HepG2 (cell line): ENCODE data around the gene ARL11. TPM values are rescaled to one million over a fixed set of nuclear protein-coding genes. Genes with fewer than 3 reads are reported as not detected.

Source experiments
- ATAC-seq: fragments of 200-7000 bp; cut with Tn5 transposase; 3 replicates; pipeline ENCODE4 v1.9.1; 2020; ENCODE audit warnings: mild to moderate bottlenecking, moderate library complexity
- BruUV-seq: library from RNA; stranded (reverse); fragments of 400-500 nt; replicated peaks from 2 replicates; lab custom pipeline; 2021; lab: Mats Ljungman, UMichigan
- CTCF ChIA-PET: fragments of 300-600 bp; formaldehyde crosslinking; extraction: SDS; loops from one replicate; lab custom pipeline; 2021; ENCODE audit warnings: low total read pairs, inconsistent platforms, low intra/inter-chr PET ratio; lab: Yijun Ruan, JAX
- POLR2A ChIA-PET: fragments of 350-600 bp; sonication (Branson Sonifier 250); formaldehyde crosslinking; loops from one replicate; lab custom pipeline; 2020; ENCODE audit warnings: antibody characterized with exemption, inconsistent platforms; lab: Yijun Ruan, JAX
- DNase-seq: peaks from one replicate; pipeline ENCODE4 v3.0.0-alpha.2; 2015; ENCODE audit warnings: low spot score
- FAIRE-seq: peaks from 3 replicates; lab custom pipeline; 2011; peaks lifted over from hg19 to GRCh38; lab: Jason Lieb, UNC
- H2AFZ ChIP-seq: one replicate; pipeline ENCODE4 v1.6.1; 2011; ENCODE audit warnings: low read length, inconsistent platforms
- H3K27ac ChIP-seq: fragments of 300-600 bp; 3 replicates; pipeline ENCODE4 v1.8.0; 2011; ENCODE audit warnings: mixed run types, mild to moderate bottlenecking, mixed read lengths, low read length, inconsistent platforms; ENCODE audit not compliant: insufficient read depth; ENCODE audit errors: extremely low read length
- H3K27me3 ChIP-seq, 2 experiments: fragments of 200-600 bp in 1 of 2; 2 replicates in 1 of 2; 3 replicates in 1 of 2; pipeline versions ENCODE4 v1.6.0 to v1.8.0; 2011; ENCODE audit warnings: low read length in 2 of 2, mild to moderate bottlenecking in 2 of 2, moderate library complexity in 2 of 2, inconsistent platforms in 1 of 2; ENCODE audit not compliant: insufficient read depth in 2 of 2, control insufficient read depth in 1 of 2
- H3K36me3 ChIP-seq, 2 experiments: fragments of 200-600 bp in 1 of 2; replicated peaks in 1 of 2; 2 replicates in 1 of 2; 3 replicates in 1 of 2; pipeline versions ENCODE4 v1.5.1 to v1.8.0; 2011; ENCODE audit warnings: low read length in 2 of 2, inconsistent platforms in 1 of 2; ENCODE audit not compliant: insufficient read depth in 2 of 2, control insufficient read depth in 1 of 2
- H3K4me1 ChIP-seq: 2 replicates; pipeline ENCODE4 v1.5.1; 2012; ENCODE audit warnings: low read length, inconsistent platforms; ENCODE audit not compliant: insufficient read depth
- H3K4me2 ChIP-seq: 2 replicates; pipeline ENCODE4 v1.6.0; 2011; ENCODE audit warnings: low read depth, low read length, inconsistent platforms
- H3K4me3 ChIP-seq, 3 experiments: fragments of 200-600 bp in 1 of 3; sonication (generic), shearing (Covaris generic) in 1 of 3; replicated peaks in 1 of 3; 2 replicates each; pipeline ENCODE4 v1.5.1; 2011 to 2016; ENCODE audit warnings: low read length in 3 of 3, inconsistent platforms in 2 of 3, low read depth in 2 of 3, mild to moderate bottlenecking in 2 of 3, control low read depth in 1 of 3, mixed read lengths in 1 of 3; ENCODE audit not compliant: insufficient read depth in 1 of 3
- H3K79me2 ChIP-seq: one replicate; pipeline ENCODE4 v1.6.1; 2011; ENCODE audit warnings: low read length, inconsistent platforms; ENCODE audit not compliant: insufficient read depth
- H3K9ac ChIP-seq: 2 replicates; pipeline ENCODE4 v1.6.0; 2011; ENCODE audit warnings: mild to moderate bottlenecking, low read depth, low read length, inconsistent platforms; ENCODE audit not compliant: insufficient read depth
- H3K9me3 ChIP-seq: 2 replicates; pipeline ENCODE4 v1.5.1; 2012; ENCODE audit warnings: mild to moderate bottlenecking, low read length
- H4K20me1 ChIP-seq: 2 replicates; pipeline ENCODE4 v1.6.0; 2011; ENCODE audit warnings: inconsistent platforms, mild to moderate bottlenecking, low read length, moderate library complexity; ENCODE audit not compliant: insufficient read depth
- ATF5 ChIP-seq: sonication (generic); formaldehyde crosslinking; IDR thresholded peaks from 2 replicates; pipeline ENCODE4 v1.4.0; 2020; ENCODE audit warnings: mild to moderate bottlenecking, low read depth, missing genetic modification reagents
- CBX5 ChIP-seq: sonication (generic); formaldehyde crosslinking; IDR thresholded peaks from 2 replicates; pipeline ENCODE4 v1.4.0; 2020; ENCODE audit warnings: missing genetic modification reagents, borderline replicate concordance
- CTCF ChIP-seq: sonication (generic); formaldehyde crosslinking; IDR thresholded peaks from 2 replicates; pipeline ENCODE4 v1.5.0; 2020; ENCODE audit warnings: mild to moderate bottlenecking, missing genetic modification reagents, moderate library complexity
- HOXA5 ChIP-seq: sonication (generic); formaldehyde crosslinking; IDR thresholded peaks from 2 replicates; pipeline ENCODE4 v1.4.0; 2020; ENCODE audit warnings: missing genetic modification reagents
- LCORL ChIP-seq, 2 experiments: fragments of 450-650 bp in 1 of 2; sonication (generic) in 1 of 2; formaldehyde crosslinking in 1 of 2; IDR thresholded peaks; 2 replicates each; pipeline versions ENCODE4 v1.5.0 to v1.6.1; 2017 to 2020; ENCODE audit warnings: antibody characterized with exemption in 1 of 2, missing genetic modification reagents in 1 of 2
- MTA1 ChIP-seq: sonication (generic); formaldehyde crosslinking; IDR thresholded peaks from 2 replicates; pipeline ENCODE4 v1.4.0; 2020; ENCODE audit warnings: missing genetic modification reagents, mild to moderate bottlenecking, borderline replicate concordance
- RCOR2 ChIP-seq: IDR thresholded peaks from 2 replicates; pipeline ENCODE4 v1.6.1; 2016; ENCODE audit warnings: missing biosample characterization, missing genetic modification reagents
- SIX1 ChIP-seq: sonication (generic); formaldehyde crosslinking; IDR thresholded peaks from 2 replicates; pipeline ENCODE4 v1.4.0; 2020; ENCODE audit warnings: missing genetic modification reagents, borderline replicate concordance
- SMC3 ChIP-seq: IDR thresholded peaks from 2 replicates; pipeline ENCODE4 v1.6.1; 2011; ENCODE audit warnings: low read length, improper control_type of control experiment
- SP140L ChIP-seq: sonication (generic); formaldehyde crosslinking; IDR thresholded peaks from 2 replicates; pipeline ENCODE4 v1.4.0; 2020; ENCODE audit warnings: missing genetic modification reagents, borderline replicate concordance
- TBL1XR1 ChIP-seq: fragments of 150-350 bp; IDR thresholded peaks from 2 replicates; pipeline ENCODE4 v1.6.1; 2014; ENCODE audit warnings: borderline replicate concordance, low read length; ENCODE audit not compliant: partially characterized antibody
- TFAP4 ChIP-seq: sonication (generic); IDR thresholded peaks from 2 replicates; pipeline ENCODE4 v1.6.1; 2016; ENCODE audit warnings: low read depth, borderline replicate concordance
- ZNF24 ChIP-seq: fragments of 450-650 bp; IDR thresholded peaks from 2 replicates; pipeline ENCODE4 v1.6.1; 2017; ENCODE audit warnings: antibody characterized with exemption, mild to moderate bottlenecking
- ZNF296 ChIP-seq: sonication (generic); formaldehyde crosslinking; conservative IDR thresholded peaks from 2 replicates; pipeline ENCODE4 v1.5.0; 2020; ENCODE audit warnings: mild to moderate bottlenecking, missing genetic modification reagents
- ZNF674 ChIP-seq: sonication (generic); formaldehyde crosslinking; IDR thresholded peaks from 2 replicates; pipeline ENCODE4 v1.5.0; 2020; ENCODE audit warnings: low read depth, mild to moderate bottlenecking, missing genetic modification reagents
- ZNF75D ChIP-seq: sonication (generic); formaldehyde crosslinking; IDR thresholded peaks from 2 replicates; pipeline ENCODE4 v1.8.1; 2023; ENCODE audit warnings: missing genetic modification reagents, mild to moderate bottlenecking, borderline replicate concordance
- whole genome bisulfite sequencing: methylation state at CpG from one replicate; pipeline ENCODE4 v1.1.6; 2017; ENCODE audit warnings: low lambda C conversion rate; 5-methylcytosine and 5-hydroxymethylcytosine counted together
- in situ Hi-C: cut with HindIII; loops from 2 replicates; pipeline ENCODE4 v1.10.0; 2017; ENCODE audit warnings: low pct_unique_long_range_greater_than_20kb; ENCODE audit not compliant: extremely low pct_ligation_motif_present
- intact Hi-C: fragments of 100-400 bp; cut with micrococcal nuclease; formaldehyde crosslinking; loops from one replicate; pipeline ENCODE4 v1.10.0; 2022; ENCODE audit not compliant: unreplicated experiment
- polyA plus RNA-seq, 8 experiments: library from polyadenylated mRNA; depleted of rRNA in 3 of 8; stranded (reverse) in 7 of 8; unstranded in 1 of 8; fragments of >200 nt; fragmentation: Illumina TruSeq in 4 of 8; extraction: Trizol in 4 of 8; gene quantifications; 2 replicates each; pipeline versions ENCODE4 v1.2.1 to v1.2.3, GENCODE V29; 2011 to 2016; ENCODE audit warnings: low read depth in 4 of 8, missing spikeins in 1 of 8, mixed read lengths in 1 of 8; ENCODE audit not compliant: insufficient read depth in 1 of 8
- total RNA-seq, 5 experiments: library from RNA; depleted of rRNA; stranded (reverse); fragments of >200 nt; fragmentation: Illumina TruSeq; extraction: Trizol; gene quantifications; 2 replicates each; pipeline ENCODE4 v1.2.3, GENCODE V29; 2016; ENCODE audit warnings: low read depth in 1 of 5
- TF ChIP-seq, protein P1 (sequence below): sonication (generic); formaldehyde crosslinking; IDR thresholded peaks from 2 replicates; pipeline ENCODE4 v1.4.0; 2020; ENCODE audit warnings: missing genetic modification reagents

ARL11 gene
- total and polyA plus RNA-seq, 2 of the 13 experiments (the other 11 are each of a cell fraction or from before 2014, with no cell fraction given), result 0.04 to 0.22 TPM

DNA sequence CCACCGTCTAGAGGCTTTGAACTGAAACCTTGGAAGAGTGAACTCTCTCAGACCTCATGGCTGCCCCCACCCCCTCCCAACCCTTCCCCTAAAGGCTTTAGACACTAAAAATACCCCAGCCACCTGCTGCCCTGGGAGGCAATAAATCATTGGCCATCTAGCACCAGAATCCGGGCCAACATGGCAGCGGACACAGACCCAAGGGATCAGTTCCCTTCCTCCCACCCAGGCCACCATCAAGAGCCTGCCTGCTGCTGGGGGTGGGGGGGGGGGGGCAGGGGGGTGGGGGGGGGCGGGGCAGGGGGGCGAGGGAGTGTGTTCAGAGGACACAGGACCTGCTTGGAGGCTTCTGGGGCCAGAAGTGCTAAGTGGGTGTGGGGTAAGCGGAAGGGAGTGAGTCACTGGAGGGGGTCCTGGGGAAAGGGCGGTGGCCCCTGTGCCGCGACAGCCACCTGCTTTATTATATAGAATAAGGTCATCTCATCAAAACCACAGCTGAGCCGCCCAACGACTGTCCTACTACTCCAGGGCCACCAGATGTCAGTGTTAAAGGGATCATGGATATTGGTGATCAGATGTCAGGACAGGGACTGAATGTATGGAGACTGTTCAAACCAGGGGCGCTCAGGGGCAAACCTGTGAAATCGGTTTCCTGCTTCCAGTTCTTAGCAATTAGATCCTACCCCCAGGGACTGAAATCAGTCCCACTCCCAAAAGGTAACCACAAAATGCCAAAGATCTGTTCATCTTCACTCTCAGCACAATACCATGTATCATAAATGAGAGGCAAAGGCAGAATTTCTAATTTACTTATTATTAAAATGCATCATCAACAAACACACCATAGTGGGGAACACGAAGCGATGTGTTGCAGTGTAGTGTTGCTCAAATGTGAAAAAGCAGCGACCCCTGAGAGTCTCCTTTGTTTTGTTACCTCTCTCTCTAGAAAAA lies 24.3 kb downstream of the ARL11 start:
- H3K4me3 ChIP-seq, result no peak overlapping the region
- BruUV-seq, result no TSS peak
- H3K4me2 ChIP-seq, result no peak overlapping the region
- WGBS, result 43% methylated on average over 14 of the region's 16 CpGs
- no peak overlapping the region for H3K27ac ChIP-seq
- H3K36me3 ChIP-seq, result no peaks in the 10 kb centered on the region
- intact Hi-C loops (loop anchor here (1.0 kb wide), 1 partner anchor 196 kb away; no protein-coding TSS in a partner anchor), in situ Hi-C loops (loop anchor here (25.0 kb wide), 3 partner anchors 1160 to 1410 kb away; partner anchors contain the start of gene RNASEH2B)
- no peaks in the 10 kb centered on the region for H3K9me3 ChIP-seq
- H2AFZ ChIP-seq, result no peak overlapping the region
- ChIA-PET CTCF (interaction anchor here (0.7 kb wide), 1 partner anchor 196 kb away, joined by 3 read pairs; no protein-coding TSS in a partner anchor), POLR2A (no interaction called here)
- H3K4me1 ChIP-seq, result peaks cover 5% of the 10 kb centered on the region; the same call in 1 of the 2 replicates
- FAIRE-seq, result peak; percentile 64
- no peak overlapping the region for H3K9ac ChIP-seq
- H3K27me3 ChIP-seq, result no peaks in the 10 kb centered on the region
- H3K79me2 ChIP-seq, result no peaks in the 10 kb centered on the region
- H4K20me1 ChIP-seq, result no peaks in the 10 kb centered on the region
- peak; percentile 70 for DNase-seq
- peak; percentile 94 for ATAC-seq
- TF ChIP-seq ZNF296, result no peak
- TF ChIP-seq, protein P1, sequence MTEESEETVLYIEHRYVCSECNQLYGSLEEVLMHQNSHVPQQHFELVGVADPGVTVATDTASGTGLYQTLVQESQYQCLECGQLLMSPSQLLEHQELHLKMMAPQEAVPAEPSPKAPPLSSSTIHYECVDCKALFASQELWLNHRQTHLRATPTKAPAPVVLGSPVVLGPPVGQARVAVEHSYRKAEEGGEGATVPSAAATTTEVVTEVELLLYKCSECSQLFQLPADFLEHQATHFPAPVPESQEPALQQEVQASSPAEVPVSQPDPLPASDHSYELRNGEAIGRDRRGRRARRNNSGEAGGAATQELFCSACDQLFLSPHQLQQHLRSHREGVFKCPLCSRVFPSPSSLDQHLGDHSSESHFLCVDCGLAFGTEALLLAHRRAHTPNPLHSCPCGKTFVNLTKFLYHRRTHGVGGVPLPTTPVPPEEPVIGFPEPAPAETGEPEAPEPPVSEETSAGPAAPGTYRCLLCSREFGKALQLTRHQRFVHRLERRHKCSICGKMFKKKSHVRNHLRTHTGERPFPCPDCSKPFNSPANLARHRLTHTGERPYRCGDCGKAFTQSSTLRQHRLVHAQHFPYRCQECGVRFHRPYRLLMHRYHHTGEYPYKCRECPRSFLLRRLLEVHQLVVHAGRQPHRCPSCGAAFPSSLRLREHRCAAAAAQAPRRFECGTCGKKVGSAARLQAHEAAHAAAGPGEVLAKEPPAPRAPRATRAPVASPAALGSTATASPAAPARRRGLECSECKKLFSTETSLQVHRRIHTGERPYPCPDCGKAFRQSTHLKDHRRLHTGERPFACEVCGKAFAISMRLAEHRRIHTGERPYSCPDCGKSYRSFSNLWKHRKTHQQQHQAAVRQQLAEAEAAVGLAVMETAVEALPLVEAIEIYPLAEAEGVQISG (CRISPR knock-in tag), result no peak
- TF ChIP-seq ZNF75D (CRISPR knock-in tag), result no peak
- TF ChIP-seq ZNF24, result no peak
- TF ChIP-seq CTCF (CRISPR knock-in tag), result peak; percentile 78
- TF ChIP-seq ZNF674 (CRISPR knock-in tag), result no peak
- TF ChIP-seq LCORL (IDR thresholded peaks at IDR 0.05), result no peak
- no peak for TF ChIP-seq LCORL (CRISPR knock-in tag; IDR thresholded peaks at IDR 0.05)
- no peak for TF ChIP-seq RCOR2 (CRISPR knock-in tag)
- TF ChIP-seq TBL1XR1, result no peak
- TF ChIP-seq TFAP4, result peak; percentile 10; the same call in 1 of the 2 replicates
- no peak for TF ChIP-seq SIX1 (CRISPR knock-in tag)
- TF ChIP-seq ATF5 (CRISPR knock-in tag), result no peak
- no peak for TF ChIP-seq HOXA5 (CRISPR knock-in tag)
- no peak for TF ChIP-seq SP140L (CRISPR knock-in tag)
- TF ChIP-seq SMC3, result peak; percentile 77
- TF ChIP-seq CBX5 (CRISPR knock-in tag), result no peak
- TF ChIP-seq MTA1, result no peak
